ENCODE data around the gene COX19. TPM values are rescaled to one million over a fixed set of nuclear protein-coding genes. Genes with fewer than 3 reads are reported as not detected.

Gene COX19
- total and polyA plus RNA-seq, 2 of the 13 experiments (the other 11 are each of a cell fraction or from before 2014, with no cell fraction given), result 11.5 to 21.7 TPM

DNA sequence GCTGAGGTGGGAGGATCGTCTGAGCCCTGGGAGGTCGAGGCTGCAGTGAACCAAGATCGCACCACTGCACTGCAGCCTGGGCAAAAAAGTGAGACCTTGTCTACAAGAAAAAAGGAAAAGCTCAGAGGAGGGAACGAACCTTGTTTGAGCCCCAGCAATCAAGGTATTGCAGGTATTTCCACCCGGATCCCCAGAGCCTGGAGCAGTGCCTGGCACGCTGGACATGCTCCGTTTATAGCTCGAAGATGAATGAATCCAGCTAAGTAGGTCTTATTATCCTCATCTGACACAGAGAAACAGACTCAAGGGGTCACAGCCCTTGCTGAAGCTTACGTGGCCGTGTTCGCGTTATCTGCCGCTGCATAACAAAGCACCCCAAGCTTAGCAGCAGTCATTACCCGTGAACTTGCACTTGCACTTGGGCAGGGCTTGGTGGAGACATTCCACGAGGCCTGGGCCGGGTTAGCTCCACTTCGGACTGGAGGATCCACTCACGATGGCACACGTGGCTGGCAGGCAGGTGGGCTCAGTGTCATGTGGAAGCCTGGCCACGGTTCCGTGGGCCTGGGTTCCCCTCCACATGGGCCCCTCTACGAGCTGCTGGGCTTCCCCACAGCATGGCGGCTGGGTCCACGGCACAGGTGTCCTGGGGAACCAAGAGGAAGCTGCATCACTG, 3.2 kb upstream of the COX19 start (continued):
- TF ChIP-seq MYC (CRISPR knock-in tag; IDR thresholded peaks at IDR 0.05; ENCODE audit: borderline replicate concordance) (peak; percentile 16; the same call in 1 of the 2 replicates), ZMYM3 (CRISPR knock-in tag; IDR thresholded peaks at IDR 0.05) (peak; percentile 24; the same call in 1 of the 2 replicates), NFRKB (IDR thresholded peaks at IDR 0.05) (no peak), STAT6 (CRISPR knock-in tag; IDR thresholded peaks at IDR 0.05; ENCODE audit: borderline replicate concordance) (no peak), ZNF552 (CRISPR knock-in tag; IDR thresholded peaks at IDR 0.05; ENCODE audit: borderline replicate concordance) (no peak), RBFOX2 (IDR thresholded peaks at IDR 0.05; ENCODE audit: low read depth, low read length) (peak; percentile 69), ZNF224 (CRISPR knock-in tag; IDR thresholded peaks at IDR 0.05) (0 out of 2 replicates have a peak, but pooled peaks have one; percentile 33), TBL1XR1 (IDR thresholded peaks at IDR 0.05; ENCODE audit: borderline replicate concordance, low read length, partially characterized antibody) (no peak), ERF (CRISPR knock-in tag; IDR thresholded peaks at IDR 0.05) (no peak), ZNF468 (CRISPR knock-in tag; IDR thresholded peaks at IDR 0.05) (no peak), ZNF30 (CRISPR knock-in tag; IDR thresholded peaks at IDR 0.05) (no peak), MTF2 (CRISPR knock-in tag; IDR thresholded peaks at IDR 0.05; ENCODE audit: borderline replicate concordance) (no peak), POGK (CRISPR knock-in tag; conservative IDR thresholded peaks at IDR 0.05) (0 out of 2 replicates have a peak, but pooled peaks have one; percentile 13)
- TF ChIP-seq, protein P1, sequence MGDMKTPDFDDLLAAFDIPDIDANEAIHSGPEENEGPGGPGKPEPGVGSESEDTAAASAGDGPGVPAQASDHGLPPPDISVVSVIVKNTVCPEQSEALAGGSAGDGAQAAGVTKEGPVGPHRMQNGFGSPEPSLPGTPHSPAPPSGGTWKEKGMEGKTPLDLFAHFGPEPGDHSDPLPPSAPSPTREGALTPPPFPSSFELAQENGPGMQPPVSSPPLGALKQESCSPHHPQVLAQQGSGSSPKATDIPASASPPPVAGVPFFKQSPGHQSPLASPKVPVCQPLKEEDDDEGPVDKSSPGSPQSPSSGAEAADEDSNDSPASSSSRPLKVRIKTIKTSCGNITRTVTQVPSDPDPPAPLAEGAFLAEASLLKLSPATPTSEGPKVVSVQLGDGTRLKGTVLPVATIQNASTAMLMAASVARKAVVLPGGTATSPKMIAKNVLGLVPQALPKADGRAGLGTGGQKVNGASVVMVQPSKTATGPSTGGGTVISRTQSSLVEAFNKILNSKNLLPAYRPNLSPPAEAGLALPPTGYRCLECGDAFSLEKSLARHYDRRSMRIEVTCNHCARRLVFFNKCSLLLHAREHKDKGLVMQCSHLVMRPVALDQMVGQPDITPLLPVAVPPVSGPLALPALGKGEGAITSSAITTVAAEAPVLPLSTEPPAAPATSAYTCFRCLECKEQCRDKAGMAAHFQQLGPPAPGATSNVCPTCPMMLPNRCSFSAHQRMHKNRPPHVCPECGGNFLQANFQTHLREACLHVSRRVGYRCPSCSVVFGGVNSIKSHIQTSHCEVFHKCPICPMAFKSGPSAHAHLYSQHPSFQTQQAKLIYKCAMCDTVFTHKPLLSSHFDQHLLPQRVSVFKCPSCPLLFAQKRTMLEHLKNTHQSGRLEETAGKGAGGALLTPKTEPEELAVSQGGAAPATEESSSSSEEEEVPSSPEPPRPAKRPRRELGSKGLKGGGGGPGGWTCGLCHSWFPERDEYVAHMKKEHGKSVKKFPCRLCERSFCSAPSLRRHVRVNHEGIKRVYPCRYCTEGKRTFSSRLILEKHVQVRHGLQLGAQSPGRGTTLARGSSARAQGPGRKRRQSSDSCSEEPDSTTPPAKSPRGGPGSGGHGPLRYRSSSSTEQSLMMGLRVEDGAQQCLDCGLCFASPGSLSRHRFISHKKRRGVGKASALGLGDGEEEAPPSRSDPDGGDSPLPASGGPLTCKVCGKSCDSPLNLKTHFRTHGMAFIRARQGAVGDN (CRISPR knock-in tag; IDR thresholded peaks at IDR 0.05), result peak; percentile 71
- TF ChIP-seq, protein P2, sequence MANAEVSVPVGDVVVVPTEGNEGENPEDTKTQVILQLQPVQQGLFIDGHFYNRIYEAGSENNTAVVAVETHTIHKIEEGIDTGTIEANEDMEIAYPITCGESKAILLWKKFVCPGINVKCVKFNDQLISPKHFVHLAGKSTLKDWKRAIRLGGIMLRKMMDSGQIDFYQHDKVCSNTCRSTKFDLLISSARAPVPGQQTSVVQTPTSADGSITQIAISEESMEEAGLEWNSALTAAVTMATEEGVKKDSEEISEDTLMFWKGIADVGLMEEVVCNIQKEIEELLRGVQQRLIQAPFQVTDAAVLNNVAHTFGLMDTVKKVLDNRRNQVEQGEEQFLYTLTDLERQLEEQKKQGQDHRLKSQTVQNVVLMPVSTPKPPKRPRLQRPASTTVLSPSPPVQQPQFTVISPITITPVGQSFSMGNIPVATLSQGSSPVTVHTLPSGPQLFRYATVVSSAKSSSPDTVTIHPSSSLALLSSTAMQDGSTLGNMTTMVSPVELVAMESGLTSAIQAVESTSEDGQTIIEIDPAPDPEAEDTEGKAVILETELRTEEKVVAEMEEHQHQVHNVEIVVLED (CRISPR knock-in tag; IDR thresholded peaks at IDR 0.05; ENCODE audit: borderline replicate concordance), result no peak
- TF ChIP-seq, protein P3, sequence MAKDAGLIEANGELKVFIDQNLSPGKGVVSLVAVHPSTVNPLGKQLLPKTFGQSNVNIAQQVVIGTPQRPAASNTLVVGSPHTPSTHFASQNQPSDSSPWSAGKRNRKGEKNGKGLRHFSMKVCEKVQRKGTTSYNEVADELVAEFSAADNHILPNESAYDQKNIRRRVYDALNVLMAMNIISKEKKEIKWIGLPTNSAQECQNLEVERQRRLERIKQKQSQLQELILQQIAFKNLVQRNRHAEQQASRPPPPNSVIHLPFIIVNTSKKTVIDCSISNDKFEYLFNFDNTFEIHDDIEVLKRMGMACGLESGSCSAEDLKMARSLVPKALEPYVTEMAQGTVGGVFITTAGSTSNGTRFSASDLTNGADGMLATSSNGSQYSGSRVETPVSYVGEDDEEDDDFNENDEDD (CRISPR knock-in tag; IDR thresholded peaks at IDR 0.05; ENCODE audit: borderline replicate concordance), result no peak
- TF ChIP-seq, protein P4, sequence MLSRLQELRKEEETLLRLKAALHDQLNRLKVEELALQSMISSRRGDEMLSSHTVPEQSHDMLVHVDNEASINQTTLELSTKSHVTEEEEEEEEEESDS (CRISPR knock-in tag; IDR thresholded peaks at IDR 0.05; ENCODE audit: borderline replicate concordance), result no peak
